ENCODE data around the gene DLL1. TPM values are rescaled to one million over a fixed set of nuclear protein-coding genes. Genes with fewer than 3 reads are reported as not detected.

DLL1 gene
- total and polyA plus RNA-seq, 2 donors from 2014 or later: 4.5 to 11.9 TPM

DNA sequence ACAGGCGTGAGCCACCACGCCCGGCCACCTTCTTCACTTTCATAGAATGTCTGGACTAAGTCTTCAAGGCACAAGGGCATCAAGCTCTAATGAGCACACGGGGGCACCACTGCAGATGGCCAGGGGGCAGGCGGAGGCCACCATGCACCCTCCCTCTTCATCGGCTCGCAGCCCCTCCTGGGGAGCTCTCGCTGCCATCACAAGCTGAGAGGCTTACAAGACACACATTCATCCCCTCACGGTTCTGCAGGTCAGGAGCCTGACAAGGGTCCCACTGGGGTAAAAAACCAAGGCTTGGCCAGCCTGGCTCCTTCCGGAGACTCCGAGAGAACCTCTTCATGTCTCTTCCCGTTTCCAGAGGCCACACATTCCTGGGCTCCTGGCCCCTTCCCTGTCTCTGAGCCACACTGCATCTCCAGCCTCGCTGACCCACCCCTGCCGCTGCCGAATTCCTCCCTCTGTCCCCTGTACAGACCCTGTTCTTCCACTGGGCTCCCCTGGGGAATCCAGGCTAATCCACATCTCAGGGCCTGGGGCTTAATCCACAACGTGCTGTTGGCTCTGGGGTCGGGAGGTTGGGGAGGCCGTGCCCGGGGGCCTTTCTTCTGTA, 19.8 kb downstream of the DLL1 start:
- FAIRE-seq (no peak), DNase-seq (peak in 1 of 5 donors; percentile 60)
- H3K4me1 ChIP-seq (ENCODE audit: control insufficient read depth in 2 of 3, insufficient read depth in 2 of 3, low read depth in 1 of 3, low read length in 3 of 3): peaks cover 0 to 4% (median 2%) of the 10 kb centered on the region in 3 donors
- no peaks in the 10 kb centered on the region for H3K9me3 ChIP-seq (ENCODE audit: control insufficient read depth in 2 of 3, insufficient read depth in 1 of 3, low read length in 3 of 3)
- intact Hi-C loops (cut with DNase I): no loop called here
- TF ChIP-seq, protein P1, sequence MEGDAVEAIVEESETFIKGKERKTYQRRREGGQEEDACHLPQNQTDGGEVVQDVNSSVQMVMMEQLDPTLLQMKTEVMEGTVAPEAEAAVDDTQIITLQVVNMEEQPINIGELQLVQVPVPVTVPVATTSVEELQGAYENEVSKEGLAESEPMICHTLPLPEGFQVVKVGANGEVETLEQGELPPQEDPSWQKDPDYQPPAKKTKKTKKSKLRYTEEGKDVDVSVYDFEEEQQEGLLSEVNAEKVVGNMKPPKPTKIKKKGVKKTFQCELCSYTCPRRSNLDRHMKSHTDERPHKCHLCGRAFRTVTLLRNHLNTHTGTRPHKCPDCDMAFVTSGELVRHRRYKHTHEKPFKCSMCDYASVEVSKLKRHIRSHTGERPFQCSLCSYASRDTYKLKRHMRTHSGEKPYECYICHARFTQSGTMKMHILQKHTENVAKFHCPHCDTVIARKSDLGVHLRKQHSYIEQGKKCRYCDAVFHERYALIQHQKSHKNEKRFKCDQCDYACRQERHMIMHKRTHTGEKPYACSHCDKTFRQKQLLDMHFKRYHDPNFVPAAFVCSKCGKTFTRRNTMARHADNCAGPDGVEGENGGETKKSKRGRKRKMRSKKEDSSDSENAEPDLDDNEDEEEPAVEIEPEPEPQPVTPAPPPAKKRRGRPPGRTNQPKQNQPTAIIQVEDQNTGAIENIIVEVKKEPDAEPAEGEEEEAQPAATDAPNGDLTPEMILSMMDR (IDR thresholded peaks at IDR 0.05; ENCODE audit: borderline replicate concordance, extremely low read depth, insufficient read depth): no peak
- H3K9ac ChIP-seq (ENCODE audit: low read length in 3 of 3): no peak overlapping the region
- no peak overlapping the region for H3K4me3 ChIP-seq (ENCODE audit: low read length in 3 of 3)
- no peaks in the 10 kb centered on the region for H3K27me3 ChIP-seq (ENCODE audit: control insufficient read depth, insufficient read depth, low read length)
- H3K36me3 ChIP-seq (ENCODE audit: control insufficient read depth in 2 of 3, insufficient read depth in 3 of 3, low read length in 3 of 3): no peaks in the 10 kb centered on the region
- H3K27ac ChIP-seq (ENCODE audit: low read depth in 2 of 2, low read length in 2 of 2): no peak overlapping the region

DNA sequence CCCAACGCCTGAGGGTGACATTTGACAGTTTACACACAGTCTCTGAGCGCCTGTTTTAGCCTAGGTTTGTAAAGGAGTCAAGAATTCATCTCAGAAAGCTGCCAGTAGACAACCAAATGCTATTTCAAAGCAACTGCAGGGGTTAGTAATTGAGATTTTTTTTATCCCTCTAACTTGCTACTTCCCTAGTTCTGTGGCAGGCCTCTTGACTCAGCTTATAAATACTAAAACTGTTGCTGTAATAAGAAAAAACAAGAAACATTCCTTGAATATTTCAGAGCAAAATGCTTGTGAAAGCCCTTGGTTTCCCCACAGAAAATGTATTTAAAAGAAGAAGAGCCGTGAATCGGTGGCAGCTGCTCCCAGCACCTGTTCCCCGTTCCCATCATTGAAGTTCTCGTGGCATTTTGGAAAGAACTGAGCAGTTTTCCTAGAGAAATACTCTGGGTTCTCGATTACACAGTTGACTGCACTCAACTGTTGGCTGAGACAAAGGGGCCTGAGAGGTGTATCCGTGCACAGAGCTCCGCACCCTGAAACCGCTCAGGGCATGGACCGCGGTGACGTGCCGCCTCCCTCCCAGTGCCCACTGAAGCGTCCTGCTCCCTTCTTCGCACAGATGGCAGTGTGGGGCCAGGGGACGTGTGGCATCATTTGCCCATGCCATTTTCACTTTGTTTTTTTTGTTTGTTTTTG, 20.9 kb downstream of the DLL1 start:
- no peaks in the 10 kb centered on the region for H3K36me3 ChIP-seq (ENCODE audit: control insufficient read depth in 2 of 3, insufficient read depth in 3 of 3, low read length in 3 of 3)
- DNase-seq (peak in 4 of 5 donors; percentile 52 to 79 (median 66)), FAIRE-seq (no peak)
- no peaks in the 10 kb centered on the region for H3K27me3 ChIP-seq (ENCODE audit: control insufficient read depth, insufficient read depth, low read length)
- no peaks in the 10 kb centered on the region for H3K9me3 ChIP-seq (ENCODE audit: control insufficient read depth in 2 of 3, insufficient read depth in 1 of 3, low read length in 3 of 3)
- peaks cover 0 to 2% (median 2%) of the 10 kb centered on the region in 3 donors for H3K4me1 ChIP-seq (ENCODE audit: control insufficient read depth in 2 of 3, insufficient read depth in 2 of 3, low read depth in 1 of 3, low read length in 3 of 3)
- H3K27ac ChIP-seq (ENCODE audit: low read depth in 2 of 2, low read length in 2 of 2): no peak overlapping the region
- intact Hi-C loops (cut with DNase I): no loop called here
- H3K9ac ChIP-seq (ENCODE audit: low read length in 3 of 3): no peak overlapping the region
- TF ChIP-seq, protein P1 (IDR thresholded peaks at IDR 0.05; ENCODE audit: borderline replicate concordance, extremely low read depth, insufficient read depth): no peak
- no peak overlapping the region for H3K4me3 ChIP-seq (ENCODE audit: low read length in 3 of 3)

DNA sequence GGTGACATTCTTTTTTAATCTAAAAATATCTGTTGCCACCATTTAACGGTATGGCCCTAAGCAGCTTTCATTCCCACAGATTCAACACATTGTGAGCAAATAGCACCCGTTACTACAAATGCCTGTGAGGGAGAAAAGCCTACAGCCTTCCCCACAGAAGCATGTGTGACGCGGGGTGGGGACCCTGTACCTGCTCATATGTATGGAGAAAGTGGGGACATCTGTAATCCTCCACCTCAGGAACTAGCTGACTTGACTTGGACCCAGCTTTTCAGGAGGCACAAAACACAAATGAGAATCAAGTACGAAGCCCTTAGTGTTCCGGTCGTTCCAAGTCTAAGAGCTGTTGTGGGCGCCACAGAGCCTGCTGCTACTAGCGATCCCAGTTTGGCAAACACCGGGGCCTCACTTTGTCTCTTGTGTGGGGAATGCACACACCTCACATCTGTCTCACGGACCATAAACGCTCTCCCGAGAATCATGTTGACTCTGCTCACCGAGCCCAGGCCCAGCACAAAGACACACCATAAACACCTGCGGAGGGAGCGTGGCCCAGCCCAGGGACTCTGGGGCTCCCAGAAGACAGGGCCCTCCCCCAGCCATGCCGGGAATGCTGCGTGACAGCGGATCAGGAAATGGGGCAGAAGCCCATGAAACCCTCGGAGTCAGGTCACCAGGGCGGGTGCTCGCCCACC, 21.6 kb downstream of the DLL1 start:
- Histone ChIP-seq H3K36me3 (ENCODE audit: control insufficient read depth in 2 of 3, insufficient read depth in 3 of 3, low read length in 3 of 3) (no peaks in the 10 kb centered on the region), H3K9ac (ENCODE audit: low read length in 3 of 3) (no peak overlapping the region), H3K27me3 (ENCODE audit: control insufficient read depth, insufficient read depth, low read length) (no peaks in the 10 kb centered on the region), H3K4me3 (ENCODE audit: low read length in 3 of 3) (no peak overlapping the region), H3K27ac (ENCODE audit: low read depth in 2 of 2, low read length in 2 of 2) (no peak overlapping the region), H3K9me3 (ENCODE audit: control insufficient read depth in 2 of 3, insufficient read depth in 1 of 3, low read length in 3 of 3) (no peaks in the 10 kb centered on the region), H3K4me1 (ENCODE audit: control insufficient read depth in 2 of 3, insufficient read depth in 2 of 3, low read depth in 1 of 3, low read length in 3 of 3) (peaks cover 0 to 2% (median 2%) of the 10 kb centered on the region in 3 donors)
- FAIRE-seq (no peak), DNase-seq (peak; percentile 83 to 90 (median 85))
- intact Hi-C loops (cut with DNase I): no loop called here
- TF ChIP-seq, protein P1 (IDR thresholded peaks at IDR 0.05; ENCODE audit: borderline replicate concordance, extremely low read depth, insufficient read depth): no peak
